HG03039 (cell line): Measurements from ENCODE around the gene FAM193A.
"Not testable (repeated sequence)": the region's sequence is repeated elsewhere in the genome, so short reads cannot be mapped to it uniquely, and the experiment has no call there.

Experiments used
- ATAC-seq: cut with Tn5 transposase; IDR thresholded peaks from one replicate; pipeline ENCODE4 v1.9.1; 2021; ENCODE audit warnings: mild to moderate bottlenecking, moderate library complexity; ENCODE audit not compliant: unreplicated experiment

FAM193A gene

GRCh38 chr4:2514193-2514592, 22.3 kb upstream of the FAM193A start:
- ATAC-seq: not testable (repeated sequence)

DNA sequence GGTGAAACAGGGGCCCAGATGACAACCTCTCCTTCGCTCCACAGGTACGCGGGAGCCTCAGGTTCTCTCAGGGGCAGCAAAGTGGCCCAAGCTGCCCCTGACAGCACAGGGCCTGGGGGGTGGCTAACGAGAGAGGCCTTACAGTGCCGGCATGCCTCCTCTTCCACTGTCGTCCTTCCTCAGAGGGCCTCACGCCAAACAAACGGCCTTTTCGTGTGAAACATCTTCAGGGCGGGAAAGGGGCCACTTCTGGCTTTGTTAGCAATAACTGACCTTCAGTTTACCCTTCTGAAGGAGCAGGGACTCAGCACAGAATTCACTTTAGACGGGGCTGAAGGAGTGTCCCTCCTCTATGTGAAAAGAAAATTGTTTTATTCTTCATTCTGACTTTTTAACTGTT, 21.5 kb upstream of the FAM193A start:
- ATAC-seq: not testable (repeated sequence)

DNA sequence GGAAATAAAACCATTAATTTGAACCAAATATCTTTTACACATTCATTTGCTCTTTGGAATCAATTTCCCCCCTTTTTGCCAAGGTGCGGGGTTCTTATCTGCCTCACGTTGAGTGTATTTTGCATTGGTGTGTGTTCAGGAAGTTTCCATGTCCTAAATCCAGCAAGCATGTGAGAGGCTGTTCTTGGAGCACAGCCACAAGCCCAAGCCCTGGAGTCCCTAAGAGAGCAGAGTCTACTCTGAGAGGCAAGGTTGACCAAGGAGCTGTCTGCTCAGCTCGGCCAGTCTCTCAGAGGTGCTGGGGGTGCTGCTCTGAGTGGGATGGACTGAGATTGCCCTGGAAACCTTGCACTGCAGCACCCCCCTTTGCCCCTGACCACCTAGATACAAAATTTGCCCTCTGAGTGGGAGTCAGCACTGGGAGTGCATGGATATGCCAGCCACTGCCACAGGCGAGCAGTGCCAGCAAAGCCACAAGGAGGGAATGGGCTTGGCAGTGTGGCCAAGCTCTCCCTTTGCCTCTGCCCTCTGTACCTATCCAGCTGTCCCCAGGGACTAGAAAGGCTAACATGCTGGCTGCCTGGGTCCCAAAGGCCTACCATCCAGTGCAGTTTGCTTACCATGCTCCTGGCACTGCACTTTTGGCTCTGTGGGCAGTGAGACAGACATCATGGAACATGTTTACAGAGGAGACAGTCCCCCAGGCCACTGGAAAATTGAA, 20.5 kb upstream of the FAM193A start:
- no peak for ATAC-seq

- ATAC-seq: no peak
Measured at GRCh38 chr4:2516635-2517034, 19.8 kb upstream of the FAM193A start.

GRCh38 chr4:2526559-2526958, 9.9 kb upstream of the FAM193A start:
- no peak for ATAC-seq

- no peak for ATAC-seq
Measured at GRCh38 chr4:2534904-2535375, 1.5 kb upstream of the FAM193A start.

GRCh38 chr4:2535376-2536192, 863 bp upstream of the FAM193A start:
- ATAC-seq: peak; percentile 14

DNA sequence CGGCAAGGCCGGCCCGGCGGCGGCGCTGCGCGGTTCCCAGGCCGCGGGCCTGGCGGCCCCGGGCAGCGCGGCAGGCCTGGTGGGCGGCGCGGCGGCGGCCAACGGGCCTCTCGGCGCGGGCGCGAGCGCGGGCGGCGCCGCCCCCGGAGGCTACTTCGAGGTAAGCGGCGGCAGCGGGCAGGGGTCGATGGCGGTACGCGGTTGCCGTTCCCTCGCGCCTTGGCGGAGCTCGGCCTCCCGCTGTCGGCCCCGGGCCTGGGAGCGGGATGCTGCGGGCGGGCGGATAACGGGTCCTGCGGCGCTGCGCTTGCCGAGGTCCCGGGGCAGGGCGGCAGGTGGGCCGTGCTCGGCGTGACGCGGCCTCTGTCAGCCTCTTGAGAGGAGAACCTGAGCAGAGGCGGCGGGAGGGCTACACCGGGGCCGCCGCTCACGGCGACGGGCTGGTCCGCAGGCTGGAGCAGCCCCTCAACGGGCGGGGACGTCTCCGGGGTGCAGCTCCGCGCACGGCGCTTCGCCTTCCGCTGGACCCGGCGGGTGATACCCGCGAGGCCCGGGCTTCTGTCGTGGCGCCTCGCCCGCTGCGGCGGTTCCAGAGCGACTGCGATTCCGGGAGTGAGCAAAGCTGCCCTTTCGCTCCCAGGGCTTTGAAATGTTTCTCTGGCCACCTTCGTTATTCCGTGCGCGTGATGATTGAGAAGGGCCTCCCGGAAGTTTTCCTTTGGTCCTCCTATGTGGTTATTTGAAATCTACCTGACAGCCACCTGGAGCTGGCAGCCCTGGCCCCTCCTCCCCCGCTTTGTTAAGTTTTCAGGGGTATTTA, 774 bp downstream of the FAM193A start:
- ATAC-seq: peak; percentile 18

GRCh38 chr4:2543580-2544191, 7.2 kb downstream of the FAM193A start:
- not testable (repeated sequence) for ATAC-seq

DNA sequence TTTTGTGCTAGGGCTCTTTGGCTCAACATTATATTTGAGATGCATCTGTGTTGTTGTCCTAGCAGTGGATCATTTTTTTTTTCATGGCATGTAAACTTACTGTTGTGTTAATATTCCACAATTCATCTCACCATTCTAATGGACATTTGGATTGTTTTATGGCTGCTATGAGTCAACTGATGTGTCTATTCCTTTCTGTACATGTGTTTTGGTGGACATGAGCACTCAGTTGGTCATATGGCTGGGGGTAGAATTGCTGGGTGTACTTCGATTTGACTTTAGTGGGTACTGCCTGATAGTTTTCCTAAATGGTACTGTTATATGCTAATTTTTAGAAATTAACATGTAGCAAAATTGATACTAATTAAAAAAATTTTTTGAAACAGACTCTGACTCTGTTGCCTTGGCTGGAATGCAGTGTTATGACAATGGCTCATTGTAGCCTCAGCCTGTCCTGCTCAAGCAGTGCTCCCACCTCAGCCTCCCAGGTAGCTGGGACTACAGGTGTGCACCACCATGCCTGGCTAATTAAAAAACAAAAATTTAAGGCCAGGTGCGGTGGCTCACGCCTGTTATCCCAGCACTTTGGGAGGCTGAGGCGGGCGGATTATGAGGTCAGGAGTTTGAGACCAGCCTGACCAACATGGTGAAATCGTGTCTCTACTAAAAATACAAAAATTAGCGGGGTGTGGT, 9.0 kb downstream of the FAM193A start:
- ATAC-seq: no peak

DNA sequence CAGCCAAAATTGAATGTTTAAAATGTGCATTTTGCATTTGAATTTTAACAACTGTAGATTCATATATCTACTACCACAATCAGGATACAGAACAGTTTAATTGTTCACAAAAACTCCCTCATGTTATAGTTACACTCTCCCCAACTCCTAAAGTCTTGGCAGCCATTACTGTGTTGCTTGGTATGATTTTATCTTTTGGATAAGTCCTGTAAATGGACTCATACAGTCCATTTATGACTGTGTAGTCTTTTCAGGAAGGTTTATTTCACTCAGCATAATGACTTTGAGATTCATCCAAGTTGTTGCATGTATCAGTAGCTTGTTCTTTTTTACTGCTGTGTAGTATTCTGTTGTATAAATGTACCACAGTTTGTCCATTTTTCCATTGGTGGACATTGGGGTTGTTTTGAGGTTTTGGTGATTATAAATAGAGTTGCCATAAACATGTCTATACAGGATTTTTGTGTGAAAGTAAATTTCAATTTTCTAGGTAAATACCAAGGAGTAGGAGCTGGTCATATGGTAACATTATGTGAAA, 9.9 kb downstream of the FAM193A start:
- ATAC-seq: no peak

DNA sequence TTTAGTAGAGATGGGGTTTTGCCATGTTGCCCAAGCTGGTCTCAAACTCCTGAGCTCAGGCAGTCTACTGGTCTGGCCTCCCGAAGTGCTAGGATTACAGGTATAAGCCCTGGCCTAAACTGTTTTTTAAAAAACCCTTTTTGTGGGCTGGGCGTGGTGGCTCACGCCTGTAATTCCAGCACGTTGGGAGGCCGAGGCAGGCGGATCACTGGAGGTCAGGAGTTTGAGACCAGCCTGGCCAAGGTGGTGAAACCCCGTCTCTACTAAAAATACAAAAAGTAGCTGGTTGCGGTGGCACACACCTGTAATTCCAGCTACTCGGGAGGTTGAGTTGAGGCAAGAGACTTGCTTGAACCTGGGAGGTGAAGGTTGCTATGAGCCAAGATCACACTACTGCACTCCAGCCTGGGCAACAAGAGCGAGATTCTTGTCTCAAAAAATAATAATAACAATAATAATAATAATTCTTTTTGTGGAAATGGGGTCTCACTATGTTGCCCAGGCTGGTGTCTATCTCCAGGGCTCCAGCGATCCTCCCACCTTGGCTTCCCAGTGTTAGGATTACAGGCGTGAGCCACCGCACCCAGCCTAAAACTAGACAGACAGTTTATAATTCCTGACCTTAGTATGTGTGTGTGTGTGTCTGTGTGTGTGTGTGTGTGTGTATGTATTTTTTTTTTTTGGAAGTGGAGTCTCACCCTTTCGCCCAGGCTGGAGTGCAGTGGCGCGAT, 10.7 kb downstream of the FAM193A start:
- ATAC-seq: not testable (repeated sequence)

DNA sequence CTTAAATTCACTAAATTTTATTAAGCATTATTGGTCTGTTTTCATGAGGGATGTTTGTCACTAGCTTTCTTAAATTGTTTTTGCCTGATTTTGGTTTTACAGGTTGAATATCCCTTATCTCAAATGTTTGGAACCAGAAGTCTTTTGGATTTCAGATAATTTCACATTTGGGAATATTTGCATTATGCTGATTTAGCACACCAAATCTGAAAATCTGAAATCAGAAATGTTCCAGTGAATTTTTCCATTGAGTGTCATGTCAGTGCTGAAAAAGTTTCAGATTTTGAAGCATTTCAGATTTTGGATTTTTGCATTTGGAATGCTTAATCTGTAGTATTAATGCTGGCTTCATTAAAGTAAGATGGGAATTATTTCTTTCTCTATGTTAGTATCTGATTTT, 14.7 kb downstream of the FAM193A start:
- ATAC-seq: no peak

- no peak for ATAC-seq
Measured at GRCh38 chr4:2552806-2553205, 16.4 kb downstream of the FAM193A start.

DNA sequence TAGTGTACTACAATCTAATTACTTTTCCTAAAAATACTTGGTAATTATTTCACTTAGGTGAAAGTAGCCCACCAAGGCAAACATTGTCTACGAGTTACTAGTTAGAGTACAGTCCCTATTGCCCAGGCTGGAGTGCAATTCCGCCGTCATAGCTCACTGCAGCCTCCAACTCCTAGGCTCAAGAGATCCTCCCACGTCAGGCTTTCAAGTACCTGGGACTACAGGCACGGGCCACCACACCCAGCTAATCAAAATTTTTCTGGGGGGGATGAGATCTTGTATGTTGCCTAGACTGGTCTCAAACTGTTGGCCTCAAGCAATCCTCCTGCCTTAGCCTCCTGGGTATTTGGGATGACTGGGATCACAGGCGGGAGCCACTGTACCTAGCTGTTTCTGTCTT, 21.9 kb downstream of the FAM193A start:
- no peak for ATAC-seq

GRCh38 chr4:2560167-2560566, 23.7 kb downstream of the FAM193A start:
- no peak for ATAC-seq

DNA sequence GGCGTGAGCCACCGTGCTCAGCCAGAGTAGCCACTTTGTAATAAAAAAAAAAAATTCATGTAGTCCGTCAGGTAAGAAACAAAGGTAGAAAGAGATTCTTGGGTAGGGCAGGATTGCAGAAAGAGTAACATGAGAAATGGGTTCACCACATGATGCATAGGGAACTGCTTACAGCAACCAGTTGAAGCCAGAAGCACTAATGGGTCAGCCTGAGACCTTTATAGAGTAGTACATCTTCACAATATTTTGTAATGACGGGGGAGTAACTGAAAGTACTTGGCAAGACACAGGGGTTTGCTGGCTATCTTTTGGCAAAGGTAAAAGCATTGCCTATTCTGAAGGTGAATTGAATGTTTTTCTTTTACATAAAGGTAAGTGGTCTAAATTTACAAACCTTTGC, 29.1 kb downstream of the FAM193A start:
- no peak for ATAC-seq

DNA sequence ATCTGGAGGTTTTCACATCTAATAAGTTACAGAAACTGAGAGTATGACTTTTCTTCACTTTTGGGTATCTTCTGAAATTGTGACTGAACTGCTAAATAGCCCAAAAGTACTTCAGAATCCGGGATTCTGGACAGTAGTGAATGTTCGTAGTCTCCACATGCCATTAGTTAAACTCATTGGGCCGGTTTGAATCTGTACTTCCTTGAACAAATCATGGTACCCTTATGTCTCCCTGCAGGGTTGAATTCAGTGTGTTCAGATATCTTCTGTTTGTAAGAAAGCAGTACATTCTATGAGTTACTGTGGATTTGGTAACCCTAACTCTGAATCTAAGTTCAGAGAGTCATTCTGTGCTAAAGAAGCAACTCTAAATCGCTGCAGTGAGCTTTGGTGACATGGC, 33.6 kb downstream of the FAM193A start:
- no peak for ATAC-seq

GRCh38 chr4:2570551-2571222, 34.2 kb downstream of the FAM193A start:
- peak; percentile 61 for ATAC-seq
